ENCODE results near the gene RELCH.
"Not testable (repeated sequence)": the region's sequence is repeated elsewhere in the genome, so short reads cannot be mapped to it uniquely, and the experiment has no call there.

RELCH gene

GRCh38 chr18:62152844-62153243, 34.2 kb upstream of the RELCH start:
- TF ChIP-seq ZFX (IDR thresholded peaks at IDR 0.05) = no peak
- no peak for TF ChIP-seq CTCF (conservative IDR thresholded peaks at IDR 0.05)
- H3K27ac ChIP-seq = no peak overlapping the region

GRCh38 chr18:62157843-62158242, 29.2 kb upstream of the RELCH start:
- H3K27ac ChIP-seq = no peak overlapping the region
- no peak for TF ChIP-seq CTCF (conservative IDR thresholded peaks at IDR 0.05)
- no peak for TF ChIP-seq ZFX (IDR thresholded peaks at IDR 0.05)

GRCh38 chr18:62164310-62164709, 22.7 kb upstream of the RELCH start:
- H3K27ac ChIP-seq = no peak overlapping the region
- no peak for TF ChIP-seq CTCF (conservative IDR thresholded peaks at IDR 0.05)

GRCh38 chr18:62164855-62165487, 22.1 kb upstream of the RELCH start:
- H3K27ac ChIP-seq = no peak overlapping the region
- TF ChIP-seq CTCF (conservative IDR thresholded peaks at IDR 0.05) = no peak
- TF ChIP-seq ZFX (IDR thresholded peaks at IDR 0.05) = no peak

GRCh38 chr18:62165583-62165982, 21.5 kb upstream of the RELCH start:
- TF ChIP-seq CTCF (conservative IDR thresholded peaks at IDR 0.05) = no peak
- no peak for TF ChIP-seq ZFX (IDR thresholded peaks at IDR 0.05)
- H3K27ac ChIP-seq = no peak overlapping the region

GRCh38 chr18:62166524-62166923, 20.5 kb upstream of the RELCH start:
- H3K27ac ChIP-seq = not testable (repeated sequence)

GRCh38 chr18:62170857-62171256, 16.2 kb upstream of the RELCH start:
- TF ChIP-seq ZFX (IDR thresholded peaks at IDR 0.05) (no peak), CTCF (conservative IDR thresholded peaks at IDR 0.05) (no peak)
- H3K27ac ChIP-seq = no peak overlapping the region

- no peak for TF ChIP-seq CTCF (conservative IDR thresholded peaks at IDR 0.05)
- H3K27ac ChIP-seq = no peak overlapping the region
Measured at GRCh38 chr18:62172298-62172697, 14.8 kb upstream of the RELCH start.

Data from C4-2B (cell line).